HepG2 (cell line): Measurements from ENCODE around the gene ZBTB20. TPM values are rescaled to one million over a fixed set of nuclear protein-coding genes. Genes with fewer than 3 reads are reported as not detected.

ENCODE experiments used
- ATAC-seq: fragments of 200-7000 bp; cut with Tn5 transposase; 3 replicates; pipeline ENCODE4 v1.9.1; 2020; ENCODE audit warnings: mild to moderate bottlenecking, moderate library complexity
- BruUV-seq: library from RNA; stranded (reverse); fragments of 400-500 nt; replicated peaks from 2 replicates; lab custom pipeline; 2021; lab: Mats Ljungman, UMichigan
- CTCF ChIA-PET: fragments of 300-600 bp; formaldehyde crosslinking; extraction: SDS; loops from one replicate; lab custom pipeline; 2021; ENCODE audit warnings: low total read pairs, inconsistent platforms, low intra/inter-chr PET ratio; lab: Yijun Ruan, JAX
- POLR2A ChIA-PET: fragments of 350-600 bp; sonication (Branson Sonifier 250); formaldehyde crosslinking; loops from one replicate; lab custom pipeline; 2020; ENCODE audit warnings: antibody characterized with exemption, inconsistent platforms; lab: Yijun Ruan, JAX
- DNase-seq: peaks from one replicate; pipeline ENCODE4 v3.0.0-alpha.2; 2015; ENCODE audit warnings: low spot score
- FAIRE-seq: peaks from 3 replicates; lab custom pipeline; 2011; peaks lifted over from hg19 to GRCh38; lab: Jason Lieb, UNC
- H2AFZ ChIP-seq: one replicate; pipeline ENCODE4 v1.6.1; 2011; ENCODE audit warnings: low read length, inconsistent platforms
- H3K27ac ChIP-seq: fragments of 300-600 bp; 3 replicates; pipeline ENCODE4 v1.8.0; 2011; ENCODE audit warnings: mixed run types, mild to moderate bottlenecking, mixed read lengths, low read length, inconsistent platforms; ENCODE audit not compliant: insufficient read depth; ENCODE audit errors: extremely low read length
- H3K27me3 ChIP-seq, 2 experiments: fragments of 200-600 bp in 1 of 2; 2 replicates in 1 of 2; 3 replicates in 1 of 2; pipeline versions ENCODE4 v1.6.0 to v1.8.0; 2011; ENCODE audit warnings: low read length in 2 of 2, mild to moderate bottlenecking in 2 of 2, moderate library complexity in 2 of 2, inconsistent platforms in 1 of 2; ENCODE audit not compliant: insufficient read depth in 2 of 2, control insufficient read depth in 1 of 2
- H3K36me3 ChIP-seq, 2 experiments: fragments of 200-600 bp in 1 of 2; replicated peaks in 1 of 2; 2 replicates in 1 of 2; 3 replicates in 1 of 2; pipeline versions ENCODE4 v1.5.1 to v1.8.0; 2011; ENCODE audit warnings: low read length in 2 of 2, inconsistent platforms in 1 of 2; ENCODE audit not compliant: insufficient read depth in 2 of 2, control insufficient read depth in 1 of 2
- H3K4me1 ChIP-seq: 2 replicates; pipeline ENCODE4 v1.5.1; 2012; ENCODE audit warnings: low read length, inconsistent platforms; ENCODE audit not compliant: insufficient read depth
- H3K4me2 ChIP-seq: 2 replicates; pipeline ENCODE4 v1.6.0; 2011; ENCODE audit warnings: low read depth, low read length, inconsistent platforms
- H3K4me3 ChIP-seq, 3 experiments: fragments of 200-600 bp in 1 of 3; sonication (generic), shearing (Covaris generic) in 1 of 3; replicated peaks in 1 of 3; 2 replicates each; pipeline ENCODE4 v1.5.1; 2011 to 2016; ENCODE audit warnings: low read length in 3 of 3, inconsistent platforms in 2 of 3, low read depth in 2 of 3, mild to moderate bottlenecking in 2 of 3, control low read depth in 1 of 3, mixed read lengths in 1 of 3; ENCODE audit not compliant: insufficient read depth in 1 of 3
- H3K79me2 ChIP-seq: one replicate; pipeline ENCODE4 v1.6.1; 2011; ENCODE audit warnings: low read length, inconsistent platforms; ENCODE audit not compliant: insufficient read depth
- H3K9ac ChIP-seq: 2 replicates; pipeline ENCODE4 v1.6.0; 2011; ENCODE audit warnings: mild to moderate bottlenecking, low read depth, low read length, inconsistent platforms; ENCODE audit not compliant: insufficient read depth
- H3K9me3 ChIP-seq: 2 replicates; pipeline ENCODE4 v1.5.1; 2012; ENCODE audit warnings: mild to moderate bottlenecking, low read length
- H4K20me1 ChIP-seq: 2 replicates; pipeline ENCODE4 v1.6.0; 2011; ENCODE audit warnings: inconsistent platforms, mild to moderate bottlenecking, low read length, moderate library complexity; ENCODE audit not compliant: insufficient read depth
- ATM ChIP-seq: fragments of 450-650 bp; IDR thresholded peaks from 2 replicates; pipeline ENCODE4 v1.7.1; 2017; ENCODE audit warnings: mild to moderate bottlenecking, borderline replicate concordance
- CBX5 ChIP-seq: sonication (generic); formaldehyde crosslinking; IDR thresholded peaks from 2 replicates; pipeline ENCODE4 v1.4.0; 2020; ENCODE audit warnings: missing genetic modification reagents, borderline replicate concordance
- CENPT ChIP-seq: sonication (generic); formaldehyde crosslinking; IDR thresholded peaks from 2 replicates; pipeline ENCODE4 v1.8.0; 2022; ENCODE audit warnings: low read depth, mild to moderate bottlenecking, moderate library complexity, missing genetic modification reagents
- DNMT3B ChIP-seq: conservative IDR thresholded peaks from 2 replicates; pipeline ENCODE4 v1.6.1; 2016; ENCODE audit warnings: missing biosample characterization, control low read depth
- GLI4 ChIP-seq: sonication (generic); formaldehyde crosslinking; IDR thresholded peaks from 2 replicates; pipeline ENCODE4 v1.5.1; 2020; ENCODE audit warnings: missing genetic modification reagents, mild to moderate bottlenecking, moderate library complexity, borderline replicate concordance
- GRHL1 ChIP-seq: sonication (generic); formaldehyde crosslinking; conservative IDR thresholded peaks from 2 replicates; pipeline ENCODE4 v1.8.0; 2022; ENCODE audit warnings: missing genetic modification reagents
- HDAC1 ChIP-seq: sonication (generic); formaldehyde crosslinking; IDR thresholded peaks from 2 replicates; pipeline ENCODE4 v1.5.1; 2020; ENCODE audit warnings: mild to moderate bottlenecking, missing genetic modification reagents
- HINFP ChIP-seq: sonication (generic); formaldehyde crosslinking; IDR thresholded peaks from 2 replicates; pipeline ENCODE4 v1.4.0; 2020; ENCODE audit warnings: low read depth, mild to moderate bottlenecking, missing genetic modification reagents
- HNRNPUL1 ChIP-seq: fragments of 200-400 bp; formaldehyde crosslinking; IDR thresholded peaks from 2 replicates; pipeline ENCODE4 v1.6.1; 2017; ENCODE audit warnings: low read depth, mild to moderate bottlenecking, low read length, moderate library complexity
- MYC ChIP-seq: sonication (generic); formaldehyde crosslinking; IDR thresholded peaks from 2 replicates; pipeline ENCODE4 v1.9.0; 2021; ENCODE audit warnings: missing genetic modification reagents, borderline replicate concordance
- NFRKB ChIP-seq: fragments of 450-650 bp; IDR thresholded peaks from 2 replicates; pipeline ENCODE4 v1.6.1; 2017
- NR0B2 ChIP-seq: sonication (generic); formaldehyde crosslinking; IDR thresholded peaks from 2 replicates; pipeline ENCODE4 v1.4.0; 2020; ENCODE audit warnings: mild to moderate bottlenecking, missing genetic modification reagents
- PCBP2 ChIP-seq: fragments of 200-400 bp; formaldehyde crosslinking; optimal IDR thresholded peaks from 2 replicates; pipeline ENCODE3; 2018; ENCODE audit warnings: low read length, low read depth; ENCODE audit not compliant: poor library complexity, severe bottlenecking
- SNAPC2 ChIP-seq: sonication (generic); formaldehyde crosslinking; IDR thresholded peaks from 2 replicates; pipeline ENCODE4 v1.8.1; 2022; ENCODE audit warnings: mild to moderate bottlenecking, missing genetic modification reagents
- TOPORS ChIP-seq: sonication (generic); formaldehyde crosslinking; IDR thresholded peaks from 2 replicates; pipeline ENCODE4 v1.8.0; 2023; ENCODE audit warnings: mild to moderate bottlenecking, missing genetic modification reagents
- ZBTB42 ChIP-seq: sonication (generic); formaldehyde crosslinking; IDR thresholded peaks from 2 replicates; pipeline ENCODE4 v1.5.0; 2020; ENCODE audit warnings: mild to moderate bottlenecking, missing genetic modification reagents
- ZMYM2 ChIP-seq: sonication (generic); formaldehyde crosslinking; IDR thresholded peaks from 2 replicates; pipeline ENCODE4 v1.8.0; 2022; ENCODE audit warnings: mild to moderate bottlenecking, missing genetic modification reagents
- ZMYM3 ChIP-seq: sonication (generic); formaldehyde crosslinking; IDR thresholded peaks from 2 replicates; pipeline ENCODE4 v1.5.1; 2020; ENCODE audit warnings: mild to moderate bottlenecking, missing genetic modification reagents
- ZNF639 ChIP-seq: conservative IDR thresholded peaks from 2 replicates; pipeline ENCODE4 v1.6.1; 2018; ENCODE audit warnings: missing genetic modification reagents
- WGBS: methylation state at CpG from one replicate; pipeline ENCODE4 v1.1.6; 2017; ENCODE audit warnings: low lambda C conversion rate; 5-methylcytosine and 5-hydroxymethylcytosine counted together
- in situ Hi-C: cut with HindIII; loops from 2 replicates; pipeline ENCODE4 v1.10.0; 2017; ENCODE audit warnings: low pct_unique_long_range_greater_than_20kb; ENCODE audit not compliant: extremely low pct_ligation_motif_present
- intact Hi-C: fragments of 100-400 bp; cut with micrococcal nuclease; formaldehyde crosslinking; loops from one replicate; pipeline ENCODE4 v1.10.0; 2022; ENCODE audit not compliant: unreplicated experiment
- polyA plus RNA-seq, 8 experiments: library from polyadenylated mRNA; depleted of rRNA in 3 of 8; stranded (reverse) in 7 of 8; unstranded in 1 of 8; fragments of >200 nt; fragmentation: Illumina TruSeq in 4 of 8; extraction: Trizol in 4 of 8; gene quantifications; 2 replicates each; pipeline versions ENCODE4 v1.2.1 to v1.2.3, GENCODE V29; 2011 to 2016; ENCODE audit warnings: low read depth in 4 of 8, missing spikeins in 1 of 8, mixed read lengths in 1 of 8; ENCODE audit not compliant: insufficient read depth in 1 of 8
- total RNA-seq, 5 experiments: library from RNA; depleted of rRNA; stranded (reverse); fragments of >200 nt; fragmentation: Illumina TruSeq; extraction: Trizol; gene quantifications; 2 replicates each; pipeline ENCODE4 v1.2.3, GENCODE V29; 2016; ENCODE audit warnings: low read depth in 1 of 5

Gene ZBTB20
- total and polyA plus RNA-seq, 2 of the 13 experiments (the other 11 are each of a cell fraction or from before 2014, with no cell fraction given): 1.9 to 8.8 TPM

- TF ChIP-seq GLI4 (CRISPR knock-in tag) (no peak), CBX5 (CRISPR knock-in tag) (no peak), ZNF639 (no peak), ZMYM2 (CRISPR knock-in tag) (no peak), MYC (no peak), ZBTB42 (CRISPR knock-in tag) (no peak), NFRKB (no peak), PCBP2 (no peak), HNRNPUL1 (no peak), DNMT3B (CRISPR knock-in tag) (no peak), HINFP (CRISPR knock-in tag) (no peak), NR0B2 (no peak), SNAPC2 (no peak), HDAC1 (CRISPR knock-in tag) (no peak), ATM (no peak), CENPT (CRISPR knock-in tag) (no peak), ZMYM3 (CRISPR knock-in tag) (no peak), TOPORS (CRISPR knock-in tag) (no peak), GRHL1 (CRISPR knock-in tag) (no peak)
- TF ChIP-seq, all 625 proteins: peak for 0
- ChIA-PET POLR2A (no interaction called here), CTCF (no interaction called here)
- in situ Hi-C loops (no loop called here), intact Hi-C loops (no loop called here)
- no TSS peak for BruUV-seq
- Histone ChIP-seq H2AFZ (no peak overlapping the region), H3K27me3 (no peaks in the 10 kb centered on the region), H4K20me1 (no peaks in the 10 kb centered on the region), H3K79me2 (no peaks in the 10 kb centered on the region), H3K4me1 (no peaks in the 10 kb centered on the region), H3K9me3 (no peaks in the 10 kb centered on the region), H3K36me3 (no peaks in the 10 kb centered on the region), H3K4me2 (no peak overlapping the region), H3K9ac (no peak overlapping the region), H3K27ac (no peak overlapping the region), H3K4me3 (no peak overlapping the region)
- no peak for FAIRE-seq
- no peak for DNase-seq
- no peak for ATAC-seq
- 56% methylated on average over 6 of the region's 6 CpGs for WGBS
These were observed 289.8 kb downstream of the ZBTB20 start for GRCh38 chr3:114857299-114857701.
